Lower leg skin (tissue), 4 donors: ENCODE data around the gene FAM227B. TPM values are rescaled to one million over a fixed set of nuclear protein-coding genes. Genes with fewer than 3 reads are reported as not detected.

Experiments used
- DNase-seq, 2 donors: peaks; one replicate each; pipeline ENCODE4 v3.0.0-alpha.2; 2019; ENCODE audit warnings: low spot score in 2 of 2
- H3K4me3 ChIP-seq: fragments of 200-600 bp; sonication (generic); 2 replicates; pipeline ENCODE4 v1.5.1; 2017; ENCODE audit warnings: mild to moderate bottlenecking, low read depth; ENCODE audit not compliant: poor library complexity, severe bottlenecking
- CTCF ChIP-seq, 3 donors: fragments of 450-650 bp; IDR thresholded peaks; one replicate each; pipeline ENCODE4 v1.5.1; 2016; ENCODE audit warnings: antibody characterized with exemption in 3 of 3, mild to moderate bottlenecking in 3 of 3, moderate library complexity in 2 of 3
- POLR2A ChIP-seq, 2 donors: fragments of 450-650 bp; IDR thresholded peaks; one replicate each; pipeline ENCODE4 v1.6.1; 2016 to 2017; ENCODE audit warnings: antibody characterized with exemption in 2 of 2, mild to moderate bottlenecking in 1 of 2, moderate library complexity in 1 of 2
- WGBS, 2 donors: methylation state at CpG; one replicate each; pipeline ENCODE4 v1.1.5; 2018; 5-methylcytosine and 5-hydroxymethylcytosine counted together
- intact Hi-C: fragments of 100-400 bp; cut with DNase I; formaldehyde crosslinking; loops from one replicate; pipeline ENCODE4 v1.15.0; 2023; ENCODE audit warnings: low total_unique reads
- total RNA-seq, 4 donors: library from RNA; depleted of rRNA; stranded (reverse); fragments of >200 nt; gene quantifications; one replicate each; pipeline ENCODE4 v1.1.0, GENCODE V29; 2016

Gene FAM227B
- total RNA-seq, 4 donors from 2014 or later: 3.7 to 9.4 (median 5.5) TPM

GRCh38 chr15:49468481-49468839 is 152.2 kb downstream of the FAM227B start:
- intact Hi-C loops: no loop called here
- 41 to 49% methylated on average over 2 of the region's 2 CpGs for WGBS, 2 donors
- DNase-seq: peak in 1 of 2 donors; percentile 31

GRCh38 chr15:49467746-49468480 is 152.7 kb downstream of the FAM227B start:
- no peak for DNase-seq
- no peak for TF ChIP-seq CTCF (IDR thresholded peaks at IDR 0.05)
- intact Hi-C loops: no loop called here
- no peak overlapping the region for H3K4me3 ChIP-seq
- WGBS, 2 donors: 53 to 55% methylated on average over 3 of the region's 3 CpGs

More at GRCh38 chr15:49468481-49468839, 152.2 kb downstream of the FAM227B start:
- no peak overlapping the region for H3K4me3 ChIP-seq
- TF ChIP-seq POLR2A (IDR thresholded peaks at IDR 0.05) (no peak), CTCF (IDR thresholded peaks at IDR 0.05) (no peak)

GRCh38 chr15:49466119-49466518 is 154.5 kb downstream of the FAM227B start:
- WGBS, 2 donors: 64 to 89% methylated on average over 1 of the region's 1 CpG
- TF ChIP-seq CTCF (IDR thresholded peaks at IDR 0.05) (no peak), POLR2A (IDR thresholded peaks at IDR 0.05) (no peak)
- intact Hi-C loops: no loop called here
- no peak overlapping the region for H3K4me3 ChIP-seq
- no peak for DNase-seq

- no peak for DNase-seq
- intact Hi-C loops: no loop called here
- 69 to 73% methylated on average over 3 of the region's 3 CpGs for WGBS, 2 donors
- no peak for TF ChIP-seq POLR2A (IDR thresholded peaks at IDR 0.05)
- TF ChIP-seq CTCF (IDR thresholded peaks at IDR 0.05): no peak
- no peak overlapping the region for H3K4me3 ChIP-seq
Measured at GRCh38 chr15:49464522-49464921, 156.1 kb downstream of the FAM227B start.

GRCh38 chr15:49462232-49462844 is 158.3 kb downstream of the FAM227B start:
- intact Hi-C loops: no loop called here
- no peak for TF ChIP-seq CTCF (IDR thresholded peaks at IDR 0.05)
- TF ChIP-seq POLR2A (IDR thresholded peaks at IDR 0.05): no peak
- 36 to 45% methylated on average over 2 of the region's 2 CpGs for WGBS, 2 donors
- H3K4me3 ChIP-seq: no peak overlapping the region
- DNase-seq: no peak
